ENCODE measurements around the gene EMC9.

Gene EMC9

DNA sequence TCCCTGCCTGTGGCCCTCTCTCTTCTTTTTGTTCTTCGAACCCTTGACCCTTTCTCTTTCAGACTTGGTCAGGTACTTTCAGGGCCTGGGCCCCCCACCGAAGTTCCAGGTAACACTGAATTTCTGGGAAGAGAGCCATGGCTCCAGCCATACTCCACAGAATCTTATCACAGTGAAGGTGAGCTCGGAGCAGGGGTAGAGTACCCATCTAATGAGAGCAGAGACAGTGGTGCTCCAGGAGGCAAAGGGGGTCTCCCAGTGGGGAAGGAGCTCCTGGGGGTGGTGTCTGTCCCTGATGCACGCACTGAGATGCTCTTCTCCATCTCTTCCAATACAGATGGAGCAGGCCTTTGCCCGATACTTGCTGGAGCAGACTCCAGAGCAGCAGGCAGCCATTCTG, 24.4 kb upstream of the EMC9 start:
- H3K9me2 ChIP-seq (replicated peaks; ENCODE audit: control insufficient read depth, low read length): no peaks in the 10 kb centered on the region
- TF ChIP-seq EZH2phosphoT487 (IDR thresholded peaks at IDR 0.05; ENCODE audit: borderline replicate concordance, low read length): no peak
- TF ChIP-seq, protein P1, sequence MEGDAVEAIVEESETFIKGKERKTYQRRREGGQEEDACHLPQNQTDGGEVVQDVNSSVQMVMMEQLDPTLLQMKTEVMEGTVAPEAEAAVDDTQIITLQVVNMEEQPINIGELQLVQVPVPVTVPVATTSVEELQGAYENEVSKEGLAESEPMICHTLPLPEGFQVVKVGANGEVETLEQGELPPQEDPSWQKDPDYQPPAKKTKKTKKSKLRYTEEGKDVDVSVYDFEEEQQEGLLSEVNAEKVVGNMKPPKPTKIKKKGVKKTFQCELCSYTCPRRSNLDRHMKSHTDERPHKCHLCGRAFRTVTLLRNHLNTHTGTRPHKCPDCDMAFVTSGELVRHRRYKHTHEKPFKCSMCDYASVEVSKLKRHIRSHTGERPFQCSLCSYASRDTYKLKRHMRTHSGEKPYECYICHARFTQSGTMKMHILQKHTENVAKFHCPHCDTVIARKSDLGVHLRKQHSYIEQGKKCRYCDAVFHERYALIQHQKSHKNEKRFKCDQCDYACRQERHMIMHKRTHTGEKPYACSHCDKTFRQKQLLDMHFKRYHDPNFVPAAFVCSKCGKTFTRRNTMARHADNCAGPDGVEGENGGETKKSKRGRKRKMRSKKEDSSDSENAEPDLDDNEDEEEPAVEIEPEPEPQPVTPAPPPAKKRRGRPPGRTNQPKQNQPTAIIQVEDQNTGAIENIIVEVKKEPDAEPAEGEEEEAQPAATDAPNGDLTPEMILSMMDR (IDR thresholded peaks at IDR 0.05; ENCODE audit: low read depth, low read length, poor library complexity, severe bottlenecking): no peak
- peaks cover 16% of the 10 kb centered on the region for H3K4me1 ChIP-seq (ENCODE audit: control insufficient read depth, low read length)
- no peak overlapping the region for H3K4me3 ChIP-seq (ENCODE audit: low read length)
- peaks cover 7% of the 10 kb centered on the region for H3K79me2 ChIP-seq (ENCODE audit: control insufficient read depth, low read length)
- H3F3A ChIP-seq (ENCODE audit: control insufficient read depth, insufficient read depth): peaks cover 3% of the 10 kb centered on the region; the same call in 1 of the 2 replicates
- H4K20me1 ChIP-seq (ENCODE audit: control insufficient read depth, insufficient read depth, low read depth, low read length): no peaks in the 10 kb centered on the region
- no peaks in the 10 kb centered on the region for H3K9me3 ChIP-seq (ENCODE audit: control insufficient read depth, insufficient read depth, low read length)
- H3K27ac ChIP-seq (ENCODE audit: low read depth, low read length): no peak overlapping the region
- peaks cover 37% of the 10 kb centered on the region for H3K36me3 ChIP-seq (ENCODE audit: control insufficient read depth, low read length)
- no peak overlapping the region for H3K4me2 ChIP-seq (ENCODE audit: low read length)
- H3K27me3 ChIP-seq (ENCODE audit: control insufficient read depth, low read length): no peaks in the 10 kb centered on the region

DNA sequence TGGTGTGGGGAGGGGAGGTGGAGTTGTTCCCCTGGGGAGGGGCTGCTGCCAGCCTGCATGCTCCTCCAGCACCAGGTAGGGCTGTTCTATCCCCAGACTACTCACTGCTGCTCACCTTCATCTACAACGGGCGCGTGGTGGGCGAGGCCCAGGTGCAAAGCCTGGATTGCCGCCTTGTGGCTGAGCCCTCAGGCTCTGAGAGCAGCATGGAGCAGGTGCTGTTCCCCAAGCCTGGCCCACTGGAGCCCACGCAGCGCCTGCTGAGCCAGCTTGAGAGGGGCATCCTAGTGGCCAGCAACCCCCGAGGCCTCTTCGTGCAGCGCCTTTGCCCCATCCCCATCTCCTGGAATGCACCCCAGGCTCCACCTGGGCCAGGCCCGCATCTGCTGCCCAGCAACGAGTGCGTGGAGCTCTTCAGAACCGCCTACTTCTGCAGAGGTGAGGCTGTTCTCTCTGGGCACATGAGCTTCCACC, 23.2 kb upstream of the EMC9 start:
- Histone ChIP-seq H4K20me1 (ENCODE audit: control insufficient read depth, insufficient read depth, low read depth, low read length) (no peaks in the 10 kb centered on the region), H3F3A (ENCODE audit: control insufficient read depth, insufficient read depth) (0 out of 2 replicates have a peak, but pooled peaks cover 3% of the 10 kb centered on the region), H3K27ac (ENCODE audit: low read depth, low read length) (no peak overlapping the region), H3K4me2 (ENCODE audit: low read length) (no peak overlapping the region), H3K36me3 (ENCODE audit: control insufficient read depth, low read length) (peaks cover 45% of the 10 kb centered on the region), H3K4me3 (ENCODE audit: low read length) (no peak overlapping the region), H3K4me1 (ENCODE audit: control insufficient read depth, low read length) (peaks cover 17% of the 10 kb centered on the region), H3K9me2 (replicated peaks; ENCODE audit: control insufficient read depth, low read length) (no peaks in the 10 kb centered on the region), H3K9me3 (ENCODE audit: control insufficient read depth, insufficient read depth, low read length) (no peaks in the 10 kb centered on the region), H3K79me2 (ENCODE audit: control insufficient read depth, low read length) (peaks cover 7% of the 10 kb centered on the region), H3K27me3 (ENCODE audit: control insufficient read depth, low read length) (no peaks in the 10 kb centered on the region)
- no peak for TF ChIP-seq EZH2phosphoT487 (IDR thresholded peaks at IDR 0.05; ENCODE audit: borderline replicate concordance, low read length)
- TF ChIP-seq, protein P1 (IDR thresholded peaks at IDR 0.05; ENCODE audit: low read depth, low read length, poor library complexity, severe bottlenecking): no peak

DNA sequence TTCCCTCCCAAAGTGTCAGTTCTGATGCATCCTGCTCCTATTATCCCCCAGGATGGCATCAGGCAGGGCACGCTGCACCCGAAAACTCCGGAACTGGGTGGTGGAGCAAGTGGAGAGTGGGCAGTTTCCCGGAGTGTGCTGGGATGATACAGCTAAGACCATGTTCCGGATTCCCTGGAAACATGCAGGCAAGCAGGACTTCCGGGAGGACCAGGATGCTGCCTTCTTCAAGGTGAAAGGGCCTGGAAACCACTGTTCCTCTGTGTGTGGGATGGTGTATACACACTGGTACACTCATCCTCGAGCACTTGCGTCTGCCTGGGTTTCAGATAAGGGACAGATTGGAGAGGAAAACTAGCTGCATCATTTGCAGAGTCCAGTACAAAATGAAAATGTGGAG, 20.7 kb upstream of the EMC9 start:
- peaks cover 7% of the 10 kb centered on the region for H3K79me2 ChIP-seq (ENCODE audit: control insufficient read depth, low read length)
- H3K27ac ChIP-seq (ENCODE audit: low read depth, low read length): peak overlapping the region; percentile 65; the same call in 1 of the 2 replicates
- no peaks in the 10 kb centered on the region for H4K20me1 ChIP-seq (ENCODE audit: control insufficient read depth, insufficient read depth, low read depth, low read length)
- peaks cover 60% of the 10 kb centered on the region for H3K36me3 ChIP-seq (ENCODE audit: control insufficient read depth, low read length)
- no peaks in the 10 kb centered on the region for H3K27me3 ChIP-seq (ENCODE audit: control insufficient read depth, low read length)
- peaks cover 17% of the 10 kb centered on the region for H3K4me1 ChIP-seq (ENCODE audit: control insufficient read depth, low read length)
- no peaks in the 10 kb centered on the region for H3F3A ChIP-seq (ENCODE audit: control insufficient read depth, insufficient read depth)
- TF ChIP-seq, protein P1 (IDR thresholded peaks at IDR 0.05; ENCODE audit: low read depth, low read length, poor library complexity, severe bottlenecking): no peak
- TF ChIP-seq EZH2phosphoT487 (IDR thresholded peaks at IDR 0.05; ENCODE audit: borderline replicate concordance, low read length): no peak
- H3K4me2 ChIP-seq (ENCODE audit: low read length): peak overlapping the region; percentile 86
- no peaks in the 10 kb centered on the region for H3K9me2 ChIP-seq (replicated peaks; ENCODE audit: control insufficient read depth, low read length)
- H3K4me3 ChIP-seq (ENCODE audit: low read length): peak overlapping the region; percentile 74
- no peaks in the 10 kb centered on the region for H3K9me3 ChIP-seq (ENCODE audit: control insufficient read depth, insufficient read depth, low read length)

Data from DOHH2 (cell line).